ENCODE results near the gene PPP1R37. TPM values are rescaled to one million over a fixed set of nuclear protein-coding genes. Genes with fewer than 3 reads are reported as not detected.

The PPP1R37 gene, protein sequence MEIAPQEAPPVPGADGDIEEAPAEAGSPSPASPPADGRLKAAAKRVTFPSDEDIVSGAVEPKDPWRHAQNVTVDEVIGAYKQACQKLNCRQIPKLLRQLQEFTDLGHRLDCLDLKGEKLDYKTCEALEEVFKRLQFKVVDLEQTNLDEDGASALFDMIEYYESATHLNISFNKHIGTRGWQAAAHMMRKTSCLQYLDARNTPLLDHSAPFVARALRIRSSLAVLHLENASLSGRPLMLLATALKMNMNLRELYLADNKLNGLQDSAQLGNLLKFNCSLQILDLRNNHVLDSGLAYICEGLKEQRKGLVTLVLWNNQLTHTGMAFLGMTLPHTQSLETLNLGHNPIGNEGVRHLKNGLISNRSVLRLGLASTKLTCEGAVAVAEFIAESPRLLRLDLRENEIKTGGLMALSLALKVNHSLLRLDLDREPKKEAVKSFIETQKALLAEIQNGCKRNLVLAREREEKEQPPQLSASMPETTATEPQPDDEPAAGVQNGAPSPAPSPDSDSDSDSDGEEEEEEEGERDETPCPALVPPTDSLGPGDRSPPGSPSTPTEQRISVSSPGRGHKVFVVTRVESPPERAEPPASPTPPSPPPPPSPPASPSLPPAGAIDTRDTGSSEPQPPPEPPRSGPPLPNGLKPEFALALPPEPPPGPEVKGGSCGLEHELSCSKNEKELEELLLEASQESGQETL
- total RNA-seq: 21.3 and 26.5 TPM in 2 replicates

GRCh38 chr19:45092747-45093678 is at the start of gene PPP1R37:
Gene PPP1R37 (plus strand): TSS chr19:45093179. CDS start chr19:45093326, 147 bp downstream.

GRCh38 chr19:45076029-45076850 is 16.7 kb upstream of the PPP1R37 start, which contains the start of gene ZNF296:
Gene ZNF296 (minus strand): TSS chr19:45076478. CDS start chr19:45076373, 105 bp downstream.

GRCh38 chr19:45079063-45079910 is 13.7 kb upstream of the PPP1R37 start, which contains the start of gene GEMIN7:
Gene GEMIN7 (plus strand): TSS chr19:45079260. CDS start chr19:45090115, 10,855 bp downstream.

GRCh38 chr19:45160870-45161737 is 68.1 kb downstream of the PPP1R37 start, which contains the start of gene NKPD1:
Gene NKPD1 (minus strand): TSS chr19:45160982. CDS start chr19:45160150, 832 bp downstream.

DNA sequence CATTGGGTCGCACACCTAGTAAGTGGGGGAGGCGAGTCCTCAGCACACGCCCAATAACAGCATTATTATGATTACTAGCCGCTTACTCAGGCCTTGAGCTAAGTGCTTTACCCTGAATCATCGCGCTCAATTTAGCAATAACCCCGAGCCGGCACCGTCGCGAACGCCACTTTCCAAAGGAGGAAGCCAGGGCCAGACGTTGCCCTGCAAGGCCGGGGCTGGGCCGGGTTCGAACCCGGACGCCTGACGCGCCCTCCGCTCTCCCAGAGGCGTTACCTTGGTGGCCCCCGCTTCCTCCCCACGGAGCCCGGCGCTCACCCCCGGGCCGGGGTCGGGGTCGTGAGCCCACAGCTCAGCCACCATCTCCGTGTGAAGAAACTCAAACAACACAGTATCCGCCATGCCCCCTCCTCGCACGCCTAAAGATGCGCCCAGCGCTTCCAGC is 84.9 kb downstream of the PPP1R37 start, which contains the start of gene TRAPPC6A:
TSS of gene TRAPPC6A (minus strand) at position 421 of the 445 bp plus-strand sequence. CDS start at position 402, 19 bp downstream.

DNA sequence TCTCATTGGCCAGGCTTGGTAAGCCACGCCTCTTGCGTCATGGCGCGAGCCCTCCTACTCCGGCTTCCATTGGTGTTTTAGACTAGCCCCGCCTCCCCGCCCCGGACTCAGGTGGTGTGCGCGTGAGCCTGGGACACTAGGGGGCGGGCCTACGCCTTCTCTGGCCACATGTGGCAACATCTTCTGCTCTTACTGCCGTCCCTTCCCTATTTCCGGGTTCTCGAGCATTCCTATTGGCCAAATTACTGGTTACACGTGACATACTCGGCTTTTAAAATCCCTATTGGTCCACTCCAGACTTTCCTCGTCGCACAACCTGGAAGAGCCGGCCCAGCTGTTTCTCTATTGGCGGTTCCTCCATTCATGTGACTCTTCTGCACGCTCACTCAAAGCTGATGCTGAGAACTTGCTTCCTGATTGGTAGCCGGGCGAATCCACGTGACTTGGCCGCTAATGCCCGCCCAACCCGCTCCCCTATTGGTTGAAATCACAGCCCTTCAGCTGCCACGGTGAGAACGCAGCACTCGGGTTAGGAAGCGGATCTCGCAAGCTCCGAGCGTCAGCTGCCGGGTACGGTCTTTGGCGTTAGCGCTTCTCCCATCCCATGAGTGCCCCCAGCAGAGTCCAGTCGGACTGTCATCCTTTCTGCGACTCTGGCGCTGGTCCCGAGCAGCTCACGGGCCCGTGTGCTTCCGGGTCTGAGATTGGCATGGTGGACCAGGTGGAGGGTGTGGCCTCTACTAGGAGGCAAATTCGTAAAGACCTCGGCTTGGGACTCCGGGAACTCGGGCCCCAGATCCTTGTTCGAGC is 85.5 kb downstream of the PPP1R37 start, which contains the start of gene BLOC1S3:
TSS of gene BLOC1S3 (plus strand) at position 523 of the 810 bp plus-strand sequence. CDS start 513 bp downstream, outside the sequence.

Other genes starting within 250 kb of the PPP1R37 start
- gene NECTIN2, start 246.9 kb upstream of the PPP1R37 start, total RNA-seq: 63.9 and 70.1 TPM in 2 replicates
- gene TOMM40, start 201.9 kb upstream of the PPP1R37 start, total RNA-seq: 43.9 and 47.5 TPM in 2 replicates
- 11,373 and 11,693 TPM in 2 replicates for gene APOE, start 187.4 kb upstream of the PPP1R37 start, total RNA-seq
- 182 and 266 TPM in 2 replicates for gene APOC1, start 178.6 kb upstream of the PPP1R37 start, total RNA-seq
- gene APOC4, start 150.9 kb upstream of the PPP1R37 start, total RNA-seq: not detected in 2 replicates
- gene APOC2, start 147.1 kb upstream of the PPP1R37 start, total RNA-seq: not detected in 2 replicates
- gene CLPTM1, start 137.8 kb upstream of the PPP1R37 start, total RNA-seq: 69.0 and 85.2 TPM in 2 replicates
- 6.8 and 12.4 TPM in 2 replicates for gene RELB, start 91.7 kb upstream of the PPP1R37 start, total RNA-seq
- 27.3 and 51.9 TPM in 2 replicates for gene CLASRP, start 54.1 kb upstream of the PPP1R37 start, total RNA-seq
- not detected in 2 replicates for gene ZNF296, start 16.7 kb upstream of the PPP1R37 start, total RNA-seq
- gene GEMIN7, start 13.9 kb upstream of the PPP1R37 start, total RNA-seq: 8.2 and 18.2 TPM in 2 replicates
- not detected in 2 replicates for gene NKPD1, start 67.8 kb downstream of the PPP1R37 start, total RNA-seq
- gene TRAPPC6A, start 85.1 kb downstream of the PPP1R37 start, total RNA-seq: 19.2 and 35.8 TPM in 2 replicates
- 18.3 and 19.5 TPM in 2 replicates for gene BLOC1S3, start 85.6 kb downstream of the PPP1R37 start, total RNA-seq
- not detected in 2 replicates for gene EXOC3L2, start 152.2 kb downstream of the PPP1R37 start, total RNA-seq
- 19.5 and 26.4 TPM in 2 replicates for gene MARK4, start 158.1 kb downstream of the PPP1R37 start, total RNA-seq
- gene CKM, start 229.7 kb downstream of the PPP1R37 start, total RNA-seq: not detected in 2 replicates
- gene KLC3, start 247.6 kb downstream of the PPP1R37 start, total RNA-seq: not detected in 2 replicates

Data from cardiac ventricle fibroblast (primary cell).